ENCODE measurements around the gene IL15RA. TPM values are rescaled to one million over a fixed set of nuclear protein-coding genes. Genes with fewer than 3 reads are reported as not detected.

Gene IL15RA
- total RNA-seq, 1 donor from 2014 or later, result 0.48 TPM

DNA sequence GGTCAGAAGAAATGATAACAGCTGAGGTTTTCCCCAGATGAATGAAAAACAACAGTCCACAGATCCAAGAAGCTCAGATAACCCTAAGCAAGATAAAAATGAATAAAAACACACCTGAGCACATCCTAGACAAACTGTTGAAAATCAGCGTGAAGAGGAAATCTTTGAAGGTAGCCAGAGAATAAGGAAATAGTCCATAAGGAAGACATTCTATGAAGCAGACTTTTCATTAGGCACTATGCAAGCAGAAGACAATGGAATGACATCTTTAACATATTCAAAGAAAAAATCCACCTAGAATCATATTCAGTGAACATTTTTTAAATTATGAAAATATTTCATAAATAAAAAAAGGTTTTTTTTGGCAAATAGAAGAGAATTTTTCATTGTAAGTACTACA, 15.1 kb upstream of the IL15RA start:
- Mint-ChIP-seq H3K4me1 (ENCODE audit: low read depth) (peaks cover 9% of the 10 kb centered on the region), H3K27me3 (peaks cover 7% of the 10 kb centered on the region), H3K36me3 (ENCODE audit: insufficient read depth) (peaks cover 3% of the 10 kb centered on the region), H3K9me3 (ENCODE audit: low read depth) (peaks cover 22% of the 10 kb centered on the region), H3K27ac (no peak overlapping the region), H3K4me3 (ENCODE audit: low read depth) (no peak overlapping the region)
- TF ChIP-seq, protein P1, sequence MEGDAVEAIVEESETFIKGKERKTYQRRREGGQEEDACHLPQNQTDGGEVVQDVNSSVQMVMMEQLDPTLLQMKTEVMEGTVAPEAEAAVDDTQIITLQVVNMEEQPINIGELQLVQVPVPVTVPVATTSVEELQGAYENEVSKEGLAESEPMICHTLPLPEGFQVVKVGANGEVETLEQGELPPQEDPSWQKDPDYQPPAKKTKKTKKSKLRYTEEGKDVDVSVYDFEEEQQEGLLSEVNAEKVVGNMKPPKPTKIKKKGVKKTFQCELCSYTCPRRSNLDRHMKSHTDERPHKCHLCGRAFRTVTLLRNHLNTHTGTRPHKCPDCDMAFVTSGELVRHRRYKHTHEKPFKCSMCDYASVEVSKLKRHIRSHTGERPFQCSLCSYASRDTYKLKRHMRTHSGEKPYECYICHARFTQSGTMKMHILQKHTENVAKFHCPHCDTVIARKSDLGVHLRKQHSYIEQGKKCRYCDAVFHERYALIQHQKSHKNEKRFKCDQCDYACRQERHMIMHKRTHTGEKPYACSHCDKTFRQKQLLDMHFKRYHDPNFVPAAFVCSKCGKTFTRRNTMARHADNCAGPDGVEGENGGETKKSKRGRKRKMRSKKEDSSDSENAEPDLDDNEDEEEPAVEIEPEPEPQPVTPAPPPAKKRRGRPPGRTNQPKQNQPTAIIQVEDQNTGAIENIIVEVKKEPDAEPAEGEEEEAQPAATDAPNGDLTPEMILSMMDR (IDR thresholded peaks at IDR 0.05; ENCODE audit: unreplicated experiment), result no peak
- DNase-seq (ENCODE audit: low spot score, unreplicated experiment), result no peak

DNA sequence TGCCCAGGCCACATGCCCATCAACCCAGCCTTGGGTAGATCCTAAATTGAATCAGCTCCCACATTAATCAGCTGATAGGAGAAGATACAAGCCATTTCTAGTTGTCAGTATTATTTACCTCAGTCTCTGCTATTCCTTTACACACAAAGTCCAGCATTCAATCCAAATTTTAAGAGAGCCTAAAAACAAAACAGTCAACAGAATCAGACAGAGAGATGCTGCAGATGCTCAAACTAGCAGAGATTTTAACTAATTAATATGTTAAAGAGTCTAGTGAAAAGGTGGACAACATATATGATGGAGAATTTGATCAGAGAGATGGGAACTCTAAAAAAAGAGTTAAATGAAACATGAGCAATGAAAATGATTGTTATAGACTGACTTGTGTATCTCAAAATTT, 14.4 kb upstream of the IL15RA start:
- Mint-ChIP-seq H3K4me1 (ENCODE audit: low read depth) (peaks cover 4% of the 10 kb centered on the region), H3K36me3 (ENCODE audit: insufficient read depth) (peaks cover 3% of the 10 kb centered on the region), H3K27me3 (peaks cover 11% of the 10 kb centered on the region), H3K27ac (no peak overlapping the region), H3K9me3 (ENCODE audit: low read depth) (peaks cover 22% of the 10 kb centered on the region), H3K4me3 (ENCODE audit: low read depth) (no peak overlapping the region)
- TF ChIP-seq, protein P1 (IDR thresholded peaks at IDR 0.05; ENCODE audit: unreplicated experiment), result no peak
- DNase-seq (ENCODE audit: low spot score, unreplicated experiment), result no peak

DNA sequence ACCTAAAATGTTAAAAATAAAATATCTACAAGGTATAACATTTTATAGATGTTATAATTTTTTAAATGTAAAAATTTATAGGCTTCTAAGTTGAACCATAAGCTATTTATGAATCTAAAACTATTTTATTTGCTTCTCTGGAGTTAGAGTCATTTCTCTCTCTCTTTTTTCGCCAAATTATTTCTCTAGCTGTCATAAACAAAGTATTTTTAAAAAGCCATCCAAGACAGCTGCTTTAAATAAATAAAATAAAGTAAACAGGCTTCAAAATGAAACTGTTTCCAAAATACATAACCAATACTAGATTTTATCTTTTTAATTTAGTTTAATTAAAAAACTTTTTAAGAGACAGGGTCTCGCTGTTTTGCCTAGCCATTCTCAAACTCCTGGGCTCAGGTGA, 12.4 kb upstream of the IL15RA start:
- Mint-ChIP-seq H3K27me3 (peaks cover 16% of the 10 kb centered on the region), H3K4me3 (ENCODE audit: low read depth) (no peak overlapping the region), H3K27ac (no peak overlapping the region), H3K36me3 (ENCODE audit: insufficient read depth) (peaks cover 3% of the 10 kb centered on the region), H3K9me3 (ENCODE audit: low read depth) (peaks cover 22% of the 10 kb centered on the region), H3K4me1 (ENCODE audit: low read depth) (no peaks in the 10 kb centered on the region)
- TF ChIP-seq, protein P1 (IDR thresholded peaks at IDR 0.05; ENCODE audit: unreplicated experiment), result no peak
- DNase-seq (ENCODE audit: low spot score, unreplicated experiment), result no peak

DNA sequence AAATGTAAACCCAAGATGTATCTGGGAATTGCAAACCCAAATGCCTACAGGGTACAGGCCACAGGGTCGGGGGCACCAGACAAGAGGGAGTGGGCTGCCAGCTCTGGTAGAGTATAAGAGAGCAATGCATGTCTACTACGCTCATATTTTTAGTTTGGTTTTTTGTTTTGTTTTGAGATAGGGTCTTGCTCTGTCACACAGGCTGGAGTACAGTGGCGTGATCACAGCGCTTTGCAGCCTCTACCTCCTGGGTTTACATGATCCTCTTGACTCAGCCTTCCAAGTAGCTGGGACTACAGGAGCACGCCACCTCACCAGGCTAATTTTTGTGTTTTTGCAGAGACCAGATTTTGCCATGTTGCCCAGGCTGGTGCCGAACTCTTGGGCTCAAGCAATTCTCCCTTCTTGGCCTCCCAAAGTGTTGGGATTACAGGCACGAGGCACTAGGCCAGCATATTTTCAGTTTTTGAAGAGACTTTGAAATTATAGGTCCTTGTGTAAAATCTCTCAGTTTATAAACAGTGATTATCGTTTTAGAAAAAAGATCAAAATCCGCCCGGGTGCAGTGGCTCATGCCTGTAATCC, 11.1 kb upstream of the IL15RA start:
- peaks cover 20% of the 10 kb centered on the region for H3K27me3 Mint-ChIP-seq
- H3K4me1 Mint-ChIP-seq (ENCODE audit: low read depth), result no peaks in the 10 kb centered on the region
- peaks cover 3% of the 10 kb centered on the region for H3K36me3 Mint-ChIP-seq (ENCODE audit: insufficient read depth)
- TF ChIP-seq, protein P1 (IDR thresholded peaks at IDR 0.05; ENCODE audit: unreplicated experiment), result no peak
- no peak overlapping the region for H3K27ac Mint-ChIP-seq
- H3K9me3 Mint-ChIP-seq (ENCODE audit: low read depth), result peaks cover 17% of the 10 kb centered on the region
- no peak overlapping the region for H3K4me3 Mint-ChIP-seq (ENCODE audit: low read depth)
- DNase-seq (ENCODE audit: low spot score, unreplicated experiment), result no peak

DNA sequence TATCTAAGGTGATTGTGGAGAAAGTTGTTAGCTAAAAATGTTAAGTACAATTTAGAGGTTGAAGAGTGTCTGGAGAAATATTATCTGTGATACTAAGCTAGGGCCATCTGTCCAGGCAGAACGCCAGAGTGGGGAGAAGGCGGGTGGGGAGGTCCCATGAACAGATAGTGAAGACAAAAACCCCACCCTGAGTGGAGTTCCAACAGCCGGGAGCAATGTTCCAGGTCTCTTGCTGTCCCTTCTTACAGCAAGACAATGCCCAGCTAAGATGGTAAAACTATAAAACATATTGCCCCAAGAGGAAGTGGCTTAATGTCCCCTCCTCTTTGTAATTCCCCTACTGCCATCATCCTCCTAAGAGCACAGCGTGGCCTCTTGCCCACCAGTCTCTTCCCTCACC, 10.4 kb upstream of the IL15RA start:
- peaks cover 14% of the 10 kb centered on the region for H3K9me3 Mint-ChIP-seq (ENCODE audit: low read depth)
- H3K36me3 Mint-ChIP-seq (ENCODE audit: insufficient read depth), result peaks cover 3% of the 10 kb centered on the region
- H3K27me3 Mint-ChIP-seq, result peaks cover 20% of the 10 kb centered on the region
- H3K27ac Mint-ChIP-seq, result no peak overlapping the region
- H3K4me3 Mint-ChIP-seq (ENCODE audit: low read depth), result no peak overlapping the region
- no peaks in the 10 kb centered on the region for H3K4me1 Mint-ChIP-seq (ENCODE audit: low read depth)
- TF ChIP-seq, protein P1 (IDR thresholded peaks at IDR 0.05; ENCODE audit: unreplicated experiment), result no peak
- DNase-seq (ENCODE audit: low spot score, unreplicated experiment), result no peak
